Natural killer cell (primary cell): Measurements from ENCODE around the gene DIP2C. TPM values are rescaled to one million over a fixed set of nuclear protein-coding genes. Genes with fewer than 3 reads are reported as not detected.

Source experiments
- ATAC-seq, 3 donors: fragments of 150-1000 bp in 2 of 3; fragments of 200-7000 bp in 1 of 3; cut with Tn5 transposase; 1 replicate in 1 of 3; 2 replicates in 2 of 3; pipeline ENCODE4 v1.10.0; 2021; ENCODE audit warnings: mild to moderate bottlenecking in 2 of 3, moderate library complexity in 2 of 3
- DNase-seq, 2 donors: peaks; one replicate each; pipeline versions ENCODE4 v3.0.0 to v3.0.0-alpha.2; 2013 to 2021; ENCODE audit warnings: mixed read lengths in 1 of 2
- H3K27ac ChIP-seq: one replicate; pipeline ENCODE4 v1.5.1; 2013; ENCODE audit warnings: mild to moderate bottlenecking, low read length
- H3K27me3 ChIP-seq: one replicate; pipeline ENCODE4 v1.6.1; 2013; ENCODE audit warnings: low read length; ENCODE audit not compliant: control insufficient read depth, insufficient read depth
- H3K36me3 ChIP-seq: one replicate; pipeline ENCODE4 v1.6.1; 2013; ENCODE audit warnings: low read length; ENCODE audit not compliant: control insufficient read depth, insufficient read depth
- H3K4me1 ChIP-seq: one replicate; pipeline ENCODE4 v1.6.1; 2013; ENCODE audit warnings: low read length; ENCODE audit not compliant: control insufficient read depth, insufficient read depth
- H3K4me3 ChIP-seq: one replicate; pipeline ENCODE4 v1.5.1; 2013; ENCODE audit warnings: low read length
- H3K9me3 ChIP-seq: one replicate; pipeline ENCODE4 v1.6.1; 2013; ENCODE audit warnings: low read length; ENCODE audit not compliant: control insufficient read depth, insufficient read depth
- H3K27ac Mint-ChIP-seq, 2 donors: one replicate each; pipeline ENCODE4 v1.8.0; 2022; ENCODE audit warnings: mild to moderate bottlenecking in 2 of 2, mixed read lengths in 2 of 2, moderate library complexity in 1 of 2
- H3K27me3 Mint-ChIP-seq, 2 donors: one replicate each; pipeline ENCODE4 v1.8.0; 2022; ENCODE audit warnings: low read depth in 2 of 2, mixed read lengths in 2 of 2
- H3K36me3 Mint-ChIP-seq: one replicate; pipeline ENCODE4 v1.8.0; 2022; ENCODE audit warnings: mixed read lengths
- H3K4me1 Mint-ChIP-seq, 2 donors: one replicate each; pipeline ENCODE4 v1.8.0; 2022; ENCODE audit warnings: mixed read lengths in 2 of 2
- H3K4me3 Mint-ChIP-seq: one replicate; pipeline ENCODE4 v1.8.0; 2022; ENCODE audit warnings: mild to moderate bottlenecking, moderate library complexity, mixed read lengths
- H3K9me3 Mint-ChIP-seq, 2 donors: one replicate each; pipeline ENCODE4 v1.8.0; 2022; ENCODE audit warnings: mixed read lengths in 2 of 2
- CTCF ChIP-seq: fragments of 200-600 bp; IDR thresholded peaks from one replicate; pipeline ENCODE4 v1.8.0; 2022; ENCODE audit warnings: antibody characterized with exemption
- WGBS: methylation state at CpG from one replicate; pipeline ENCODE4 v1.1.7; 2013; ENCODE audit warnings: missing lambda C conversion rate; ENCODE audit not compliant: insufficient coverage; 5-methylcytosine and 5-hydroxymethylcytosine counted together
- intact Hi-C: fragments of 100-400 bp; cut with micrococcal nuclease; formaldehyde crosslinking; loops from one replicate; pipeline ENCODE4 v1.14.2; 2022
- total RNA-seq, 4 donors: library from RNA; stranded (reverse); fragments of 120-200 nt in 1 of 4; gene quantifications; one replicate each; pipeline versions ENCODE4 v1.2.3 to v1.2.4, GENCODE V29; 2013 to 2022

DIP2C gene
- total RNA-seq, 3 donors from 2014 or later (not counting 1 experiment from before 2014, with no cell fraction given), result 1.5 to 5.8 (median 3.8) TPM

DNA sequence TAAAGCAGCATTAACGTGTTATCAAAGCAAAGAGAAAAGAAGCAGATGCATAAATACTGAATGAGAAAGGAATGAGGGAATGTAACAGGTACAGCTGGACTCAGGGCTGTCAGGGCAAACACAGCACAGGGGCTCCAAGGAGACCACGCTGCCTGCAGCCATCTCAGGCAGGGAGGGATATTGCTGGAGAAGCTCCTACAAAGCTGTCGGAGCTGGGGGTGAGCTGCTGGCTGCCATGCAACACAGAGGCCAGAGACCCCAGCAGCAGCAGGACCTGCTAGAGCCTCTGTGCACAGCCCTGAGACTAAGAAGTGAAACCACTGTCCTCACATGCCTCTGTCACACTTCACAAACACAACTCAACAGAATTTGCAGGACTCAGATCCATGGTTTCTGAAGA is 235.8 kb downstream of the DIP2C start:
- Mint-ChIP-seq H3K9me3 (peaks cover 0 to 6% of the 10 kb centered on the region in 2 donors), H3K27ac (no peak overlapping the region), H3K36me3 (no peaks in the 10 kb centered on the region), H3K4me3 (no peak overlapping the region), H3K27me3 (peaks cover 0 to 5% of the 10 kb centered on the region in 2 donors), H3K4me1 (peaks cover 19 to 23% of the 10 kb centered on the region in 2 donors)
- 98% methylated on average over 3 of the region's 3 CpGs for WGBS
- H3K9me3 ChIP-seq, result no peaks in the 10 kb centered on the region
- H3K27me3 ChIP-seq, result no peaks in the 10 kb centered on the region
- H3K4me1 ChIP-seq, result peaks cover 13% of the 10 kb centered on the region
- ATAC-seq (no peak), DNase-seq (no peak)
- TF ChIP-seq CTCF, result no peak
- intact Hi-C loops, result no loop called here
- H3K36me3 ChIP-seq, result no peaks in the 10 kb centered on the region
- no peak overlapping the region for H3K27ac ChIP-seq
- no peak overlapping the region for H3K4me3 ChIP-seq

DNA sequence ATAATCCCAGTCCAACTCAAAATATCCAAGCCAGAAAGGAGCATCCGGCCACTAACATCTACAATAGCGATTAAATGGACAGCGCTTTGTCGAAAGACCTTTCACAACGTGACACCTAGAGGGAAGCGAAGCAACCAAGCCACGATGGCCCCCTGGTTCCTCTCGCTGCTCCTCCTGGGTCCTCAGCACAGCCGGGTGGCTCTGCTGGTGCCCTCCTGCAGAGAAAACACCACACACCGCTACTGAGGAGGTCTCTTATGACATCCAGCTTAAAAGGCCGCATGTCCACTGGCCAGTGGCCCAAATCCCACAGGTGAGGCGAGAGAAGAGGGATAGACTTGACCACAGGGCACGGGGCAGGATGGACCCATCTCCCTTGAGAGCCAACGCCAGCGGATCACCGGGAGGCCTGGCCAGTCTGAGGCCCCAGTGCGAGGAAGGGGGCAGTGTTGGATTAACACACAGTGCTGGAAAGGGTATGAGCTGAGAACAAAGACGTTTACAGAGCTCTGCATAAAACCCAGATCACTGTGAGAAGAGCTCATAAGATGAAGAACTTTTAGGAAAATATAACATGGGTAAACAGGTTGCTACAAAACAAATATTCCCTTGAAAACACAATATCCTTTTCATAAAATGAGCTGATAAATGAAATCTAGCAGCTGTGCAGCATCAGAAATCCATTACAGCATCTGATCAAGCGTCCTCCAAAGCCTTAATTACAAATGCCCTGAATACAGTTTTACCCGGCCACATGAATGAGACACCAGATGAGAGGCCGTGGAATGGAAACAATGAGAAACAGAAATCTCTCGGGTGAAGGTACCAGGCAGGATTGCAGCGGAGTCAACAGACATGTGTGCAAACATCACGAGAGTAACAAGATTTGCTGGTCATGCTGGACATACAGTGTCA is 236.7 kb downstream of the DIP2C start:
- peaks cover 0 to 6% of the 10 kb centered on the region in 2 donors for H3K9me3 Mint-ChIP-seq
- peaks cover 0 to 5% of the 10 kb centered on the region in 2 donors for H3K27me3 Mint-ChIP-seq
- no peaks in the 10 kb centered on the region for H3K36me3 Mint-ChIP-seq
- H3K4me3 ChIP-seq, result no peak overlapping the region
- no peaks in the 10 kb centered on the region for H3K27me3 ChIP-seq
- TF ChIP-seq CTCF, result no peak
- 91% methylated on average over 24 of the region's 24 CpGs for WGBS
- H3K27ac Mint-ChIP-seq, result no peak overlapping the region
- intact Hi-C loops, result no loop called here
- ATAC-seq, result no peak
- H3K9me3 ChIP-seq, result no peaks in the 10 kb centered on the region
- H3K4me1 ChIP-seq, result peaks cover 13% of the 10 kb centered on the region
- H3K36me3 ChIP-seq, result no peaks in the 10 kb centered on the region
- peaks cover 19 to 23% of the 10 kb centered on the region in 2 donors for H3K4me1 Mint-ChIP-seq
- no peak for DNase-seq
- H3K4me3 Mint-ChIP-seq, result no peak overlapping the region
- no peak overlapping the region for H3K27ac ChIP-seq

GRCh38 chr10:451856-452255 is 237.6 kb downstream of the DIP2C start:
- Histone ChIP-seq H3K27ac (no peak overlapping the region), H3K36me3 (no peaks in the 10 kb centered on the region), H3K9me3 (no peaks in the 10 kb centered on the region), H3K4me3 (no peak overlapping the region), H3K4me1 (peaks cover 13% of the 10 kb centered on the region), H3K27me3 (no peaks in the 10 kb centered on the region)
- H3K27me3 Mint-ChIP-seq, result peaks cover 0 to 5% of the 10 kb centered on the region in 2 donors
- H3K4me3 Mint-ChIP-seq, result no peak overlapping the region
- no peak for TF ChIP-seq CTCF
- H3K36me3 Mint-ChIP-seq, result no peaks in the 10 kb centered on the region
- no peak for ATAC-seq
- peaks cover 19 to 23% of the 10 kb centered on the region in 2 donors for H3K4me1 Mint-ChIP-seq
- 55% methylated on average over 7 of the region's 7 CpGs for WGBS
- intact Hi-C loops, result no loop called here
- H3K9me3 Mint-ChIP-seq, result peaks cover 0 to 6% of the 10 kb centered on the region in 2 donors
- no peak for DNase-seq
- H3K27ac Mint-ChIP-seq, result peak overlapping the region in 1 of 2 donors; percentile 19
